GM19372 (cell line): ENCODE measurements around the gene EIF4E2.

Experiments used
- ATAC-seq: cut with Tn5 transposase; IDR thresholded peaks from one replicate; pipeline ENCODE4 v1.9.1; 2021; ENCODE audit warnings: mild to moderate bottlenecking, low read depth, moderate library complexity; ENCODE audit not compliant: unreplicated experiment

Gene EIF4E2

GRCh38 chr2:232535761-232536530 lies 14.5 kb upstream of the EIF4E2 start:
- ATAC-seq, result no peak

DNA sequence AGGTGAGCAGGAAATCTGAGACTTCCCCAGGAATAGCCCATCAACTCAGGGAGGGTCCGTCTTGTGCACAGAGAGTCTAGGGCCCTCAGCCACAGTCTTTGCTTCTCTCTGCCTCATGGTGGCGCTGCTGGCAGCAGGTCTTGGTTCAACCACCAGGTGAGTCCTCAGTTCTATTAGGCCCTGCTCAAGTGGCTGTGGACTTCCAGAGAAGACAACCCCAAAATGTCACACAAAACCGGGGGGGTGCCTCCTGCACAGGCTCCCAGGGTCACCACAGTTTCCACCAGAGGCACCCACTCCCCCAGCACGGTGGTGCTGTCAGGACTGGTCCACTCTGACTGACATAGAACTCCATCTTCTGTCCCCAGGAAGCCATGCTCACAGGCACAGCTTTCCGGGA lies 13.4 kb upstream of the EIF4E2 start:
- no peak for ATAC-seq

GRCh38 chr2:232537499-232537898 lies 13.0 kb upstream of the EIF4E2 start:
- ATAC-seq, result no peak

- ATAC-seq, result no peak
Measured at GRCh38 chr2:232538671-232539070, 11.8 kb upstream of the EIF4E2 start.

DNA sequence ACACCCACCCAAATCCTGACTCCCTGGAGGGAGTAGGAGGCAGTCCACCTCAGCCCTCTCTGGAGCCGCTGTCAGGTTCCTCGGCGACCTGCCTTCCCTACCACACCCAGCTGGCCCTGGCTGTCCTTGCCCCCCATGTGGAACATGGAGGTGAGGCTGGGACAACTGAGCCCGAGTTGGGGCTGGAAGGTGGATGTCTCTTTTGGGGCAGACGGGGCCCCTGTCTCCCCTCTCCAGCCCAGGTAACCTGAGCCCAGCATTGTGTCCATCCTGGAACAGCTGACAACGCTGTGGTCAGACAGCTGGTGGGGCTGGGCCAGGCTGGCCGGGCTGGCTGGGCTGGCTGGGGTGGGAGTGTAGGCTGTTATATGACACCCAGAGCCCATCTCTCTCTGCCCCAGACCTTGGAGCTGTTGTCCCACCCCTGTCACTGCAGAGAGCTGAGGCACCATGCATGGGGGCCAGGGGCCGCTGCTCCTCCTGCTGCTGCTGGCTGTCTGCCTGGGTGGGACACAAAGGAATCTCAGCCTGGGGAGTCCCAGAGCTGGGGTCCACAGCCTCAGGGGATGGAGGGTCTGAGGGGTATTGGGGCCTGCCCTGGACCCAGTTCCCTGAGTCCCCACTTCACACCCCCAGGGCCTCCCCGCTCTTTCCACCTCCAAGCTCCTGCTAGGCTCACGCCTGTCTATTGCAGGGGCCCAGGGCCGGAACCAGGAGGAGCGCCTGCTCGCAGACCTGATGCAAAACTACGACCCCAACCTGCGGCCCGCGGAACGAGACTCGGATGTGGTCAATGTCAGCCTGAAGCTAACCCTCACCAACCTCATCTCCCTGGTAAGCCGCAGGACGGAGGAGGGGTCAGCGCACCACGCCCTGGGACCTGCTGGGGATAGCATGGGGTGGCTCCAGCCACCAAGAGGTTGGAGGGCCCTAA lies 10.9 kb upstream of the EIF4E2 start, which contains the start of gene CHRNG:
CHRNG (plus strand) TSS at position 395 of the 934 bp plus-strand sequence; CDS start at position 451, 56 bp downstream.
- ATAC-seq, result no peak

DNA sequence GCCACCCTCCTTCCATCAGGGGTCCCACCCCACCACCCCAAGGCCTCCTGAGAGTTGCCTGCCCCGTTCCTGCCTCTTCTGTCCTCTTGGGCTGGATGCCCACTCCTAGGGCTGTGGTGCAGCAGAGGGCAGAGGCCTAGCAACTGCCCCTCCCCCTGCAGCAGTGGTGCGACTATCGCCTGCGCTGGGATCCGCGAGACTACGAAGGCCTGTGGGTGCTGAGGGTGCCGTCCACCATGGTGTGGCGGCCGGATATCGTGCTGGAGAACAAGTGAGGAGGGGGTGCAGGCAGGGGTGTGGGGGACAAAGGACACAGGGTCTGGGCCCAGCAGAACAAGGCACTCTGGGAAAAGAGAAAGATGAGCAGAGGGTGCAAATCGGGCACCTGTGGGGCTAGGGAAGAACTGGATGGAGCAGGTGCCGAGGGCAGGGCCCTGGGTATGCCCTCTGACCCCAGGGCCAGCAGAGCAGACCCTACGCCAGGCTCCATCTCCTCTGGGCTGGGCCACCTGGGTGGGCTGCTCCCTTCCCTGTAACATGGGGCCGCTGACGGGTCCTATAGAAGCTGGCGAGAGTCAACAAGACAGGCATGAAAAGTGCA lies 9.9 kb upstream of the EIF4E2 start:
- ATAC-seq, result no peak

DNA sequence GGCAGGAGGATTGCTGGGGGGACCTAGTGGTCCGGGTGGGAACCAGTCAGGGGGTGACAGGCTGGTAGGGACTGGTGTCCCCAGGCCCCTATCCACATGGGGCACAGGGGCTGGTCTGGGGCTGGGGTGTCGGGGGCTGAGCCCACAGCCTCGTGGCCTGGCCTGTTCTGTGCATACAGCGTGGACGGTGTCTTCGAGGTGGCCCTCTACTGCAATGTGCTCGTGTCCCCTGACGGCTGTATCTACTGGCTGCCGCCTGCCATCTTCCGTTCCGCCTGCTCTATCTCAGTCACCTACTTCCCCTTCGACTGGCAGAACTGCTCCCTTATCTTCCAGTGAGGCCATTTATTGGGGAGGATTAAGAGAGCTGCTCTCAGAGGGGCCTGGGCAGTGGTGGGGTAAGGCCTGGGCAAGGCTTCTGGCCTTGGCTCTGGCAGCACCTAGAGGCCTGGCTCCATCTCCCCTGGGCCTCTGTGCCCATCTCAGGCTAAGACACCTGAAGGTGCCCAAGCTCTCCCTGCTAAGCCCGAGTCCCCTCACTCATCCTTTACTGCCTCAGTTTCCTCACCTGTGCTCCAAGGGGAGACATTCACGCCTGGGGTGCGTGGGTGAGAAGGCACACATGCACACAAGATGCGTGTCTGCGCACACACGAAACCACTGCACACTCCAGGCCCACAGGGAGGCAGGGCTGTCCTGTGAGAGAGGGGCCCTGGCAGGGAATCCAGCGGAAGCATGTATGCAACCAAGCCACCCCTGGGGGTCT lies 9.1 kb upstream of the EIF4E2 start:
- no peak for ATAC-seq

GRCh38 chr2:232541961-232542714 lies 8.4 kb upstream of the EIF4E2 start:
- no peak for ATAC-seq

DNA sequence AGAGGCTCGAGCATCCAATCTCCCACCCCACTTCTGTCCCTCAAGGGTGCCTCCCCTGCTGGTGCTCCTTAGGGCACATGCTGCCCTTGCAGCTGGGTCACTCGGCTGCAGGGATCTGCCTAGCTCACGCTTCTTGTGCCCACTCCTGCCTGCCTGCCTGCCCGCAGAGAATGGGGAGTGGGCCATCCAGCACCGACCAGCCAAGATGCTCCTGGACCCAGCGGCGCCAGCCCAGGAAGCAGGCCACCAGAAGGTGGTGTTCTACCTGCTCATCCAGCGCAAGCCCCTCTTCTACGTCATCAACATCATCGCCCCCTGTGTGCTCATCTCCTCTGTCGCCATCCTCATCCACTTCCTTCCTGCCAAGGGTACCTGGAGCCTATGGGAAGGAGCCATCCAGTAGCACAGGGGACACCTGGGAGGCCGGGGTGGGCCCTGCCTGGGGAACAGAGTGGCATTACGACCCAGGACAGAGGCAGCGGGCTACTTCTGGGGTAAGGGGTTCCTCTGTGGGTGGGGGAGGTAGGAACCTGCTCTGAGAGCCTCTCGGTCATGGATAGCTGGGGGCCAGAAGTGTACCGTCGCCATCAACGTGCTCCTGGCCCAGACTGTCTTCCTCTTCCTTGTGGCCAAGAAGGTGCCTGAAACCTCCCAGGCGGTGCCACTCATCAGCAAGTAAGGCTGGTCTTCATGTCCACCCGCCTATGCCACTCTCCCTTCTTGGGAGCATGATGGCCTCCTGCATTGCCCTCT lies 7.6 kb upstream of the EIF4E2 start:
- no peak for ATAC-seq

DNA sequence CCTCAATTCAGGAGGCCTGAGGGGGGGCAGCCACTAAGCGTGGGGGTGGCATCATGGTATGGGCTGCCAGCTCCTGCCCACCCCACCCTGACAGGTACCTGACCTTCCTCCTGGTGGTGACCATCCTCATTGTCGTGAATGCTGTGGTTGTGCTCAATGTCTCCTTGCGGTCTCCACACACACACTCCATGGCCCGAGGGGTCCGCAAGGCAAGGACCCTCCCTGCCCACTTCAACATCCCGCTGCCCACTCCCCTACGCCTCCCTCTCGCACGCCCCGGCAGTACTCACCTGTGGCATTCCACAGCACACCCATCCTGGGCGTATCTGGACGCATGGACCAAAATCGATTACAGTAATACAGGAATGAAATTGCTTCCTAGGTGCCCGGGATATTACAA lies 7.0 kb upstream of the EIF4E2 start:
- no peak for ATAC-seq

DNA sequence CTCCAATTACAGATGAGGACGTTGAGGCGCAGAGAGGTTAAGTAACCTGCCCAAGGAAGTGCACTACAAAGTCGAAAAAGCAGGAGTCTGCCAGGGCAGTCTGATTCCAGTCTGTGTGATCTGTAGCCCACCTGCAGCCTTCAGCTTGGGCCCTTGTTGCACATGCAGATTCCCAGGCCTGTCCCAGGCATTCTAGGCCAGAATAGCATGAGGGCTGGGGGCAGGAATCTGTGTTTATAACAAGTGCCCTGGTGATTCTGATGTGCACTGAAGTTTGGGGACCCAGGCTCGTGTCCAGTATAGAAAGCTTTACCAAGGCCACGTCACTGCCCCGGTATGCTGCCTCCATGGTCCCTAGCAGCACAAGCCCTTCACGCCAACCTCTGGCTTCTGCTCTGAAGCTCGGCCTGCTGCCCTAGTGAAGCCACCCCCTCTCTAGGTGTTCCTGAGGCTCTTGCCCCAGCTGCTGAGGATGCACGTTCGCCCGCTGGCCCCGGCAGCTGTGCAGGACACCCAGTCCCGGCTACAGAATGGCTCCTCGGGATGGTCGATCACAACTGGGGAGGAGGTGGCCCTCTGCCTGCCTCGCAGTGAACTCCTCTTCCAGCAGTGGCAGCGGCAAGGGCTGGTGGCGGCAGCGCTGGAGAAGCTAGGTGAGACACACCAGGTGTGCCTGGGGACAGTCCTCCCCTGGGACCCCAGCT lies 6.4 kb upstream of the EIF4E2 start:
- ATAC-seq, result no peak

DNA sequence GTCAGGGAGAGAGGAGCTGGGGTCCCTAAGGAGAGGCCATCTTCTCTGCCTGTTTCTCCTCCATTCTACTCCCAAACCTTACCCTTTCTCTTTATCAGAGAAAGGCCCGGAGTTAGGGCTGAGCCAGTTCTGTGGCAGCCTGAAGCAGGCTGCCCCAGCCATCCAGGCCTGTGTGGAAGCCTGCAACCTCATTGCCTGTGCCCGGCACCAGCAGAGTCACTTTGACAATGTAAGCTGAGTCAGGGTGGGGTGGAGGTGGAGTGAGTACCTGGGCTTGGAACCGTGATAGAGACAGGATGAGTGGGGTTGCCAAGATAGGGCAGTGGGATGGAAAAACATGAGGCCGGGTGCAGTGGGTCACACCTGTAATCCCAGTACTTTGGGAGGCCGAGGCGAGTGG lies 5.8 kb upstream of the EIF4E2 start:
- ATAC-seq, result no peak

GRCh38 chr2:232545511-232546375 lies 4.7 kb upstream of the EIF4E2 start:
- ATAC-seq, result no peak

GRCh38 chr2:232547991-232548390 lies 2.5 kb upstream of the EIF4E2 start:
- ATAC-seq, result no peak

DNA sequence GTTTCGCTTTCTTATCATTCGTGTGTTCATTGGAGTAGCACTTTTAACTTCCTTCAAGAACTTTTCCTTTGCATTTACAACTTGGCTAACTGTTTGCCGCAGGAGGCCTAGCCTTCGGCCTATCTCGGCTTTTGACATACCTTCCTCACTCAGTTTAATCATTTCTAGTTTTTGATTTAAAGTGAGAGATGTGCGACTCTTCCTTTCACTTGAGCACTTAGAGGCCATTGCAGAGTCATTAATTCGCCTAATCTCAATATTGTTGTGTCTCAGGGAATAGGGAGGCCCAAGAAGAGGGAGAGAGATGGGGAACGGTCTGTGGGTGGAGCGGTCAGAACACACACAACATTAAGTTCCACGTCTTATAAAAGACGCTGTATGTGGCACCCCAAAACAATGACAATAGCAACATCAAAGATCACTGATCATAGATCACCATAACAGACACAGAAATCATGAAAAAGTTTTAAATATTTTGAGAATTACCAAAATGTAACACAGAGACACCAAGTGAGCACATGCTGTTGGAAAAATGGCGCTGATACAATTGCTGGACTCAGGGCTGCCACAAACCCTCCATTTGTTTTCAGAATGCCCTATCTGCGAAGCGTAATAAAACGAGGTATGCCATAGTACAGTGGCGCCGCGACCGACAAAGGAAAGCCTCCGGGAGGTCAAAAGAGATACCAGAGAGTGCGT lies 685 bp upstream of the EIF4E2 start:
- no peak for ATAC-seq

GRCh38 chr2:232551250-232551638 lies 755 bp downstream of the EIF4E2 start:
- no peak for ATAC-seq

GRCh38 chr2:232551776-232552175 lies 1.3 kb downstream of the EIF4E2 start:
- ATAC-seq, result no peak
